HG03095 (cell line): ENCODE results near the gene NOP16.
"Not testable (repeated sequence)": the region's sequence is repeated elsewhere in the genome, so short reads cannot be mapped to it uniquely, and the experiment has no call there.

Experiments
- ATAC-seq: cut with Tn5 transposase; IDR thresholded peaks from one replicate; pipeline ENCODE4 v1.9.1; 2021; ENCODE audit warnings: moderate library complexity; ENCODE audit not compliant: unreplicated experiment

The NOP16 gene

GRCh38 chr5:176410486-176411180 lies 22.2 kb upstream of the NOP16 start:
- no peak for ATAC-seq

GRCh38 chr5:176409765-176410164 lies 21.4 kb upstream of the NOP16 start:
- no peak for ATAC-seq

GRCh38 chr5:176408590-176408989 lies 20.2 kb upstream of the NOP16 start:
- ATAC-seq: no peak

- ATAC-seq: not testable (repeated sequence)
Measured at GRCh38 chr5:176408252-176408573, 19.8 kb upstream of the NOP16 start.

GRCh38 chr5:176407456-176408251 lies 19.3 kb upstream of the NOP16 start:
- no peak for ATAC-seq

- no peak for ATAC-seq
Measured at GRCh38 chr5:176406436-176407052, 18.1 kb upstream of the NOP16 start.

GRCh38 chr5:176405656-176406435 lies 17.4 kb upstream of the NOP16 start:
- ATAC-seq: no peak

GRCh38 chr5:176401281-176402205 lies 13.1 kb upstream of the NOP16 start:
- no peak for ATAC-seq

- ATAC-seq: no peak
Measured at GRCh38 chr5:176400382-176401156, 12.2 kb upstream of the NOP16 start.

- no peak for ATAC-seq
Measured at GRCh38 chr5:176397736-176398420, 9.5 kb upstream of the NOP16 start.

- ATAC-seq: no peak
Measured at GRCh38 chr5:176396330-176396729, 7.9 kb upstream of the NOP16 start.

- ATAC-seq: no peak
Measured at GRCh38 chr5:176394881-176395675, 6.7 kb upstream of the NOP16 start.

GRCh38 chr5:176394096-176394495 lies 5.7 kb upstream of the NOP16 start:
- no peak for ATAC-seq

GRCh38 chr5:176392526-176392925 lies 4.1 kb upstream of the NOP16 start:
- no peak for ATAC-seq

GRCh38 chr5:176391999-176392398 lies 3.6 kb upstream of the NOP16 start:
- ATAC-seq: no peak

GRCh38 chr5:176391479-176391878 lies 3.1 kb upstream of the NOP16 start:
- no peak for ATAC-seq

GRCh38 chr5:176389135-176390123 lies 1.0 kb upstream of the NOP16 start:
- ATAC-seq: no peak
